ENCODE measurements around the gene HNRNPD. TPM values are rescaled to one million over a fixed set of nuclear protein-coding genes. Genes with fewer than 3 reads are reported as not detected.
"Not testable (repeated sequence)": the region's sequence is repeated elsewhere in the genome, so short reads cannot be mapped to it uniquely, and the experiment has no call there.

The HNRNPD gene
- total RNA-seq, 2 donors from 2014 or later: 63.2 to 110 TPM

- no peaks in the 10 kb centered on the region for H3K36me3 ChIP-seq
- DNase-seq (ENCODE audit: low spot score) (no peak), ATAC-seq (ENCODE audit: insufficient number of reproducible peaks, low FRiP score, low read depth) (no peak)
- H3K27me3 ChIP-seq (replicated peaks; ENCODE audit: insufficient read depth): no peaks in the 10 kb centered on the region
- H3K27ac ChIP-seq: no peak overlapping the region
- peaks cover 2% of the 10 kb centered on the region for H3K9me3 ChIP-seq
- no peaks in the 10 kb centered on the region for H3K4me1 ChIP-seq (ENCODE audit: control insufficient read depth in 1 of 2, low read depth in 2 of 2)
- no peak overlapping the region for H3K4me3 ChIP-seq
- no peak for TF ChIP-seq CTCF (IDR thresholded peaks at IDR 0.05)
Measured at GRCh38 chr4:82415922-82416365, 42.2 kb upstream of the HNRNPD start.

- H3K9me3 ChIP-seq; H3K4me3 ChIP-seq; DNase-seq (ENCODE audit: low spot score); H3K36me3 ChIP-seq; H3K27me3 ChIP-seq (replicated peaks; ENCODE audit: insufficient read depth); H3K27ac ChIP-seq; H3K4me1 ChIP-seq (ENCODE audit: control insufficient read depth in 1 of 2, low read depth in 2 of 2); ATAC-seq (ENCODE audit: insufficient number of reproducible peaks, low FRiP score, low read depth): not testable (repeated sequence)
Measured at GRCh38 chr4:82415061-82415460, 41.3 kb upstream of the HNRNPD start.

- Histone ChIP-seq H3K36me3 (no peaks in the 10 kb centered on the region), H3K4me1 (ENCODE audit: control insufficient read depth in 1 of 2, low read depth in 2 of 2) (no peaks in the 10 kb centered on the region), H3K9me3 (no peaks in the 10 kb centered on the region), H3K27me3 (replicated peaks; ENCODE audit: insufficient read depth) (no peaks in the 10 kb centered on the region), H3K4me3 (no peak overlapping the region), H3K27ac (no peak overlapping the region)
- ATAC-seq (ENCODE audit: insufficient number of reproducible peaks, low FRiP score, low read depth): no peak
- DNase-seq (ENCODE audit: low spot score): no peak
- no peak for TF ChIP-seq CTCF (IDR thresholded peaks at IDR 0.05)
Measured at GRCh38 chr4:82403725-82404124, 29.9 kb upstream of the HNRNPD start.

GRCh38 chr4:82402196-82402775 lies 28.5 kb upstream of the HNRNPD start:
- TF ChIP-seq CTCF (IDR thresholded peaks at IDR 0.05): no peak
- H3K4me1 ChIP-seq (ENCODE audit: control insufficient read depth in 1 of 2, low read depth in 2 of 2): no peaks in the 10 kb centered on the region
- H3K4me3 ChIP-seq: no peak overlapping the region
- ATAC-seq (ENCODE audit: insufficient number of reproducible peaks, low FRiP score, low read depth): no peak
- H3K9me3 ChIP-seq: no peaks in the 10 kb centered on the region
- no peak overlapping the region for H3K27ac ChIP-seq
- DNase-seq (ENCODE audit: low spot score): no peak
- H3K27me3 ChIP-seq (replicated peaks; ENCODE audit: insufficient read depth): no peaks in the 10 kb centered on the region
- no peaks in the 10 kb centered on the region for H3K36me3 ChIP-seq

- DNase-seq (ENCODE audit: low spot score) (no peak), ATAC-seq (ENCODE audit: insufficient number of reproducible peaks, low FRiP score, low read depth) (no peak)
- no peak for TF ChIP-seq CTCF (IDR thresholded peaks at IDR 0.05)
- no peaks in the 10 kb centered on the region for H3K9me3 ChIP-seq
- no peaks in the 10 kb centered on the region for H3K27me3 ChIP-seq (replicated peaks; ENCODE audit: insufficient read depth)
- no peak overlapping the region for H3K27ac ChIP-seq
- H3K4me1 ChIP-seq (ENCODE audit: control insufficient read depth in 1 of 2, low read depth in 2 of 2): no peaks in the 10 kb centered on the region
- no peak overlapping the region for H3K4me3 ChIP-seq
- H3K36me3 ChIP-seq: no peaks in the 10 kb centered on the region
Measured at GRCh38 chr4:82401600-82401999, 27.8 kb upstream of the HNRNPD start.

- Histone ChIP-seq H3K27me3 (replicated peaks; ENCODE audit: insufficient read depth) (no peaks in the 10 kb centered on the region), H3K9me3 (no peaks in the 10 kb centered on the region), H3K4me1 (ENCODE audit: control insufficient read depth in 1 of 2, low read depth in 2 of 2) (no peaks in the 10 kb centered on the region), H3K36me3 (no peaks in the 10 kb centered on the region), H3K4me3 (no peak overlapping the region), H3K27ac (no peak overlapping the region)
- no peak for ATAC-seq (ENCODE audit: insufficient number of reproducible peaks, low FRiP score, low read depth)
- DNase-seq (ENCODE audit: low spot score): no peak
- no peak for TF ChIP-seq CTCF (IDR thresholded peaks at IDR 0.05)
Measured at GRCh38 chr4:82398263-82398662, 24.5 kb upstream of the HNRNPD start.

Measured in thoracic aorta (tissue), 2 donors.